Measurements from ENCODE around the gene TKTL2.

Gene TKTL2, protein sequence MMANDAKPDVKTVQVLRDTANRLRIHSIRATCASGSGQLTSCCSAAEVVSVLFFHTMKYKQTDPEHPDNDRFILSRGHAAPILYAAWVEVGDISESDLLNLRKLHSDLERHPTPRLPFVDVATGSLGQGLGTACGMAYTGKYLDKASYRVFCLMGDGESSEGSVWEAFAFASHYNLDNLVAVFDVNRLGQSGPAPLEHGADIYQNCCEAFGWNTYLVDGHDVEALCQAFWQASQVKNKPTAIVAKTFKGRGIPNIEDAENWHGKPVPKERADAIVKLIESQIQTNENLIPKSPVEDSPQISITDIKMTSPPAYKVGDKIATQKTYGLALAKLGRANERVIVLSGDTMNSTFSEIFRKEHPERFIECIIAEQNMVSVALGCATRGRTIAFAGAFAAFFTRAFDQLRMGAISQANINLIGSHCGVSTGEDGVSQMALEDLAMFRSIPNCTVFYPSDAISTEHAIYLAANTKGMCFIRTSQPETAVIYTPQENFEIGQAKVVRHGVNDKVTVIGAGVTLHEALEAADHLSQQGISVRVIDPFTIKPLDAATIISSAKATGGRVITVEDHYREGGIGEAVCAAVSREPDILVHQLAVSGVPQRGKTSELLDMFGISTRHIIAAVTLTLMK

DNA sequence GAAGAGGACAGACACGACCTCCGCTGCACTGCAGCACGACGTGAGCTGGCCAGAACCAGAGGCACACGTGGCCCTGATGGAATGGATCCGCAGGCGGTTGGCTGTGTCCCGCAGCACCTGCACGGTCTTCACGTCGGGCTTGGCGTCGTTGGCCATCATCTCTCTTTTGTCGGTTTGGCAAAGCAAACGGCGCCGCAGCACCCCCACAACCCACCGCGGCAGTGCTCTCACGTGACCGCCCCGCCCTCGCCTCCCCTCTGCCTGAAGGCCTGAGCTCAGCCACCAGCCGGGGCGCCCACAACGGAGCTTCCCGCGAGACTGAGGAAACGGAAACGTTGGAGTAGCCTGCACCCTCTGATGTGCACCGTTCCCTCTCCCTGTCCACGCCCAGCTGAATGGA, at the start of gene TKTL2:
TKTL2 (minus strand) TSS at position 179 of the 400 bp plus-strand sequence; CDS start at position 159, 20 bp downstream.
- no peak for DNase-seq

DNA sequence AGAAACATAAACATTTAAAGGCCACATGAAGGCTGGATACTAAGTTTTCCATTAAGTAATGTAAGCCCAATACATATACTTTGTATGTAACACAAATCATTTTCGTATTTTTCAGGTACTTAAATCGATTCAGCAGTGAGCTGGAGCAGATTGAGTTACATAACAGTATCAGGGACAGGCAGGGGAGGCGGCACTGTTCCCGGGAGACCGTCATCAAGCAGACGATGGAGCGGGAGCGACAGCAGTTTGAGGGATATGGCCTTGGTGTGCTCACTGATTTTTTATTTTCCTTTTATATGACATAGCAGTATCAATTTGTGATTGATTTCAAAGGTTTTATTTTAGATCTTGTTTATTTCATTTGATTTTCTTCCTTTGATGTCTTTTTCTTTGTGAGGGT, 41.6 kb upstream of the TKTL2 start:
- DNase-seq: no peak

DNA sequence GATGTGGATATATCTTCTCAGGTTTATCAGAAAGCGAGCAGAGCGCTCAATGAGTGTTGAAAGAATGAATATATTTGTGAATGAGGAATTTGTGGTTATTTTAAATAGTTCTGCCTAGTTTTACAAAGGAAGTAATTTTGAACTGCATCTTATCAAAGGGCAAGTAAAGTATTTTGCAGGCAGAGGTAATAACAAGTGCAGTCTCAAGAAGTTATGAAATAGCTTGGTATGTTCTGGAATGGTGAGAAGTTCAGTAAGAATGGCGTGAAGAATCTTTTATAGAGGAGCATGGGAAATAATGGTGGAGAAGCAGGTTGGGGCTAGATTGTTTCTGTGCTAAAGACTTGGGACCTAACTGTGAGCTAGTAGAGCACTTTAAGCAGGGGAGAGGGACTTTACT, 31.8 kb upstream of the TKTL2 start:
- no peak for DNase-seq

DNA sequence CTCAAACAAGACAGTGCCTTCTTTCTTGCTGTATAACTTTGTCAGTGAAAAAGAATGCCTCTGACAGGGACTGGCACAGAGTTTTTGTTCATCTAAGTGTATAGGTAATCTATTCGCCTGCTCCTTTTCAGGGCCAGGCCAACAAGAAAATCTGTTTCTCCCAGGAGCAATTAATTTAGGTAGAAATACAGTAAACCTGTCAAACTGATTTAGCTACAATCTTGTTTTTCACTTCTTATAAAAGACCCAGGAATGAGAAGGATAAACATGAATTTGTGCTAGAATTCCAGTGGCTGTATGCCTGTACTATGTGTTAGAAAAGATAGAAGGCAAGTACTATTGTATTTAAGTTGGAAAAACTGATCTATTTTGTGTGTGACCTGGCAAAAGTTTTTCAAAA, 27.0 kb upstream of the TKTL2 start:
- no peak for DNase-seq

DNA sequence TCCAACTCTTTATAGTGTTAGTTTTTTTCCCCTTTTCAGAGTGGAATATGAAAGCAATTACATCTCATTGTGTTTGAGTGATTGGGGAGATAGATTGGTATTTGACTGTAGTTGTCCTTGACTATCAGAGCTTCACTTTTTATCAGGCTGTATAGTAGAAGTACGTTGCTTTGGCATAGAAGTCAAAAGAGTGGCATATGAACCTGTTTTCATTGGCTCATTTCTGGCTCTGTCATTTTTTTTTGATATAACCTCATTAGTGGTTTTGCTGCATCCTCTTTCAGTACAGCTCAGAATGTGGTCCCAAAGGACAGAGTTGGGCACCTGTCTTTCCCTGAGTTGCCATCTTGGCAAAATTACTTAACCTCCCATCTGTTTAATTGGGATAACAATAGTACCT, 22.3 kb upstream of the TKTL2 start:
- DNase-seq: no peak

DNA sequence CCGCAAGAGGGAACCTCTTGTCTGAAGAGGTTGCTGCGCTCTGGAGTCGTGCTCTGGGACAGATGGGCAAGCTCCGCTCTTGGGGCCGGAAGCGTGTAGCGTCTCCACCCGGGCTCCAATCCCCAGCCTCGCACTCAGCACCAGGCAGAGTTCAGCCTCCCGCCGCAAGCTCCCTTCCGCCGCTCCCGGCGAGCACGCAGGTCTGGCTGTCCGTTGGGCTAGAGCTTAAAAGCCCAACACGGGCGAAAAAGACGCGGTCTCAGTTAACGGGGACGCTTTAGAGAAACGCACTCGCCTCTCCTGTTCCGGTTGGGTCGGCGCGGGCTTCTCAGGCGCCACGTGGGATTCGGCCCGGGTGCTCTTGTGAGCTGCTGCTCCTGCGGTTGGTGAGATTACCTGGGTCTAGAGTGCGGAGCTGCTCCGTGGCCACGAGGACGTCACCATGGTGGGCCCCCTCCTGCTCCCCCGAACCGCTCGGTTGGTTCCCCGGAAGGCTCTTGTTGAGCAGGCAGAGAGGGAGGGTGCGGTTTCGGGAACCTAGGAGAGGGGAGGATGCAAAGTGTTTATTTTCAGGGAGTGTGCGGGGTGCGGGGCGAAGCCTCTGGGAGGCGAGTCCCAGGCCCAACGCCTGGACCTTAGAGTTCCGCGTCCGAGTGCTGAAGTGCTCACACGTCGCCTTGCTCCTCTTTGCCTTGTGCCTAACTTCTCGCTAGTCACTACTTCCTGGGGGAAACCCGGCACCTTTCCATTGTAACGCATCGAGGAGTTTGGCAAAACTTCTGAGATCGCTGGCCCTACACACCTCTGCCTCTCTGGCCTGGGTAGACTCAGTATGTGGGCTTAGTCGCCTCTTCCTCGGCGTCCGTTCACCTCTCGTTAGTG, 21.0 kb upstream of the TKTL2 start, which contains the start of gene TMA16:
TMA16 (plus strand) TSS at position 331 of the 882 bp plus-strand sequence; CDS start at position 443, 112 bp downstream.
- peak; percentile 71 for DNase-seq

DNA sequence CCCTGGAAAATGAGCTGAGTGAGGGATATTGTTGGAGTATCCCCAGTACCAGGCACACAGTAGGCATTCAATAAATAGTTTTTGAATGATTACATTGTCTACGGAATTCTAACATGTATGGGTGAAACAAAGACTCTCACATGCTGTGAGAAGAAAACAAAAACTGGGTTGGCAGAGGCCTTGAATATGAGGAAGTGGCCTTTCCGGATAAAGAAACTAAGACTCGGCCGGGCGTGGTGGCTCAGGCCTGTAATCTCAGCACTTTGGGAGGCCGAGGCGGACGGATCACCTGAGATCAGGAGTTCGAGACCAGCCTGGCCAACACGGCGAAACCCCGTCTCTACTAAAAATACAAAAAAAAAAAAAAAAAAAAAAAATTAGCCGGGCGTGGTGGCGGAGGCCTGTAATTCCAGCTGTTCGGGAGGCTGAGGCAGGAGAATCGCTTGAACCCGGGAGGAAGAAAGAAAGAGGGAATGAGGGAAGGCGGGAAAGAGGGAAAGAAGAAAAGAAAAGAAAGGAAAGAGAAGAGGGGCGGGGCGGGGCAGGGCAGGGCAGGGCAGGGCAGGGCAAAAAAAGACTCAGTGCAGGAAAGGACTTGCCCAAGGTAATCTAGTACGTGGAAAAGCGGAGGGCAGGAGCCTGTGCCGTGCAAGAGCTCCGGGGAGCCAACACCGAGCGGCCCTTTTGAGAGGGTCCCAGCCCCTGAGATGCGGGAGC, 20.2 kb upstream of the TKTL2 start:
- DNase-seq: no peak

DNA sequence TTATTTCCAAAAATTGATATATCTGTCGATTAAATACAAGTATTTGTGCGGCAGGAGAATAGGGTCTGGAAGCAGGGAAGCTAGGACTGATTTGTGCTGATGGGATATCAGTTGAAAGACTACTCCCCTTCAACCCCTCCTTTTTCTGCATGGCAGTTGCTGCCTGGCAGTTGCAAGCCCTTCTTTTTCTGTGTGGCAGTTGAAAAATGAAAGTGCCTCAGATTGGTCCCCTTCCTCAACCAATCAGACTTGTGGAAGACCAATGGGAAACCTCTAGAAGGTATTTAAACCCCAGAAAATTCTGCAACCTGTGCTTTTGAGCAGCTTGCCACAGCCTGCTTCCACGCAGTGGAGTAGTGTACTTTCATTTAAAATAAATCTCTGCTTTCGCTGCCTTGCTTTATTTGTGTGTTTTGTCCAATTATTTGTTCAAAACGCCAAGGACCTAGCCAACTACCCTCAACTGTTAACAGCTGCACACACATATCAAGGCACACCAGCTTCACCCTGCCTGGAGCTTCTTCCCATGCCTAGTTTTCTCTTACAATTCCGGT, 19.5 kb upstream of the TKTL2 start:
- DNase-seq: no peak

DNA sequence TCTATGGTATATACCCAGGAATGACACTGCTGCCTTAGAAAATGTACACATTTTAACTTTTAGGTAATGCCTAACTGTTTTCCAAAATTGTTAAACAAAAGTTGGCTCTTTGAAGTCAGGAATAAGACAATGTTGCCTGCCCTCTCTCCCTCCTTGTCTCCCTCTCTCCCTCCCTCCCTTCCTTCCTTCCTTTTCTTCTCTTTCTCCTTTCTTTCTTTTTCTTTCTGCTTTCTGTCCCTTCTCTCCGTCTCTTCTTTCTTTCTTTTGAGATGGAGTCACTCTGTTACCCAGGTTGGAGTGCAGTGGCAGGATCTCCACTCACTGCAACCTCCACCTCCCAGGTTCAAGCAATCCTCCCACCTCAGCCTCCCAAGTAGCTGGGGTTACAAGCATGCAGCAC, 16.4 kb upstream of the TKTL2 start:
- no peak for DNase-seq

DNA sequence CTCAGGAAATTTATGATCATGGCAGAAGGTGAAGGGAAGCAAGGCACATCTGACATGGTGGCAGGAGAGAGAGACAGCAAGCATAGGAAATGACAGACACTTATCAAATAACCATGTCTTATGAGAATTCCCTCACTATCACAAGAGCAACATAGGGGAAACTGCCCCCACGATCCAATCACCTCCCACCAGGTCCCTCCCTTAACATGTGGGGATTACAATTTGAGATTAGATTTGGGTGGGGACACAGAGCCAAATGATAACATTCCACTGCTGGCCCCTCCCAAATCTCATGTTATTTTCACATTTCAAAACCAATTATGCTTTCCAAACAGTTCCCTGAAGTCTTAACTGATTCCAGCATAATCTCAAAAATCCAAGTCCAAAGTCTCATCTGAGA, 12.8 kb upstream of the TKTL2 start:
- DNase-seq: no peak

DNA sequence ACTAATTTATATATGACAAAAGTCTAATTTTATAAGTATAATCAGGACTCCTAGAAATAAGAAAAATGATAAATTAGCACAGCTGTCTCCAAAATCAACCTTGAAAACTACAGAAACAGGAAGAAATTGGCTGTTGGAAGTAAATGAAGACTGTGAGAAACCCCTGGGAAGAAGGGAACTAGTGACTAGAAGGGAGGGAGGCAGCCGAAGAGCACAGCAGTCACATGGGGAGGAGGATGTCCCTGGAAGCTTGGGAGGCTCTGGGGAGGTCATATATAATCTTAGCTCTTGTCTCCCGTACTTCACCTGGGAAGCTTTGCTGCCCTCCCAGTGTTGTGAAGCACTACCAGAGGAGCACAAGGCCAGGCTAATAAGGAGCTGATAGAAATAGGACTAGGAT, 12.0 kb upstream of the TKTL2 start:
- DNase-seq: no peak

DNA sequence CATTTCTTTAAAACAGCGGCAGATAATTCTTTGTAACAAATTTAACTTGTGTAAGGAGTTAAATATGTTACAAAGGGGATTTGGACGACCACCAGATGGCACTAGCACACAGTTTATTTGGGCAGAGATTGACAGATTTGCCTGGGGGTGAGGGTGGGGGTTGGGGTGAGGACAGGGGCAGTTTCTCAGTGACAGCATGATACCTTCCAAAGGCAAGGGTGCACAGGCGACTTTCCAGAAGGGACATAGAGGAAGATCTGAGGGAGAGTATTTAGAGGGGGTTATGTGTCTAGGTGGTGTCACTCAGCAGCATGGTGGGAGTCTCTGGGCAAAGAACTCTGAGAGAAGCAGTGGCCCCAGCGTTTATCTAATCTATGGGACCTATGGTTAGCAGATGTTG, 11.4 kb upstream of the TKTL2 start:
- DNase-seq: no peak

DNA sequence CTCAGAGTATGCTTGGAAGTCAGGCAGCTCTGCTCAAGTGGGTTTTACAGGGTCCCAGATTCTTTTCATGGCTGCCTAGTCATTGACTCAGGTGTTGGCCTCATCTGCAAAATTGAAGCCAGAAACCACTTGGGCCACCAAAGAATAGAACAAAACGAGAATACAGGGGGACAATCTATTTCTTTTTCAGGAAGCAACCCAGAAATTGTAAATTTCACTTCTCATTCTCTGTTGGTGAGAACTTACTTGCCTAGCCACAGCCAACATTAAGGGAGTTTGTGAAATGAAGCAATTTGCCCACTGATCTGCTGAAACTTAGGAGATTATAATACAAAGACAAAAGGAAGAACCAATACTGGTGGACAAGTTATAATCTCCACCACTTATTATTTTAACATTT, 8.6 kb upstream of the TKTL2 start:
- no peak for DNase-seq

DNA sequence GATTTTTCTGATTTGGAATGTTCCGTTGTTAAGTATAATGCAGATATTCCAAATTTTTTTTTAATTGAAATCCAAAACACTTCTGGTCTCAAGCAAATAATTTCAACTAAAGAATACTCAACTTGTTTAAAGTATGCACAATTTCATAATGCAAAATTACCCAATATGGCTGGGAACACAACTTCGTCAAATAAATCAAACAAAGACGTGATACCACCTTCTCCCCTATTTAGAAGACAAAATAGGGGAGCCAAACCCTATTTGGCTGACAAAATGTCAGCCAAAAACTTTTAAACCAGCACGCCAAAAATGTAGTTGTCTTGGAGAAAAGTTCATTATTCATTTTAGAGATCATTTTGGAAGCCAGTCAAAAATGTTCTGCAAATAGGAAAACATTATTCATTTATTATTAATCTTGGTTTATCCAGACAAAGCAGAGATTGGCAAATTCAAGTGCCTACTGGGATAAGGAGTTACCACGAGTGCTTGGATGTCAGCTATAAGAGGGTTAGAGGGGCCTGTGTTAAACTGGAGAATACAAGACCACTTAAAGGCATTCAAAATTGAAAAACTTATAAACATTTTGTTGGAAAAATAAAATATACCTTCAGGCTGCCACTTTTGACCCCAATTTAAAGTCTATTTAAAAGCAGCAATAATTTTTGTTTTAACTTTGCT, 3.3 kb upstream of the TKTL2 start:
- DNase-seq: no peak

DNA sequence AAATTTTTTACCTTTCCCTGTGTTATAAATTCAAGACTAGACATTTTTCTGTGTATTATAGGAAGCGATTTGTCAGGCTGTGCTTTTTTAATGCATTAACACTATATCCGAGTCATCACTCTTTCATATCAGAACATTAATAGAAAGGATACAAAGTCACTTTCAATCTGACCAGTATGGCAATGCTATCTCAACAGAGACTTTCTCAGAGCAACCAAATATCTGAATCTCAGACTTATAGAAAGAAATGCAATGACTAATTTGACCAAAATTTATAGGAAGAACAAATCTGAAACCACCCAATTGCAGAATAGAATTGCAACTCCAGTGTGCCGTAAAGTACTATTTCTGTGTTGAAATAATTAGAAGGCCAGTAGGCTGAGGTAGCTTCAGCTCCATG, 473 bp upstream of the TKTL2 start:
- no peak for DNase-seq

DNA sequence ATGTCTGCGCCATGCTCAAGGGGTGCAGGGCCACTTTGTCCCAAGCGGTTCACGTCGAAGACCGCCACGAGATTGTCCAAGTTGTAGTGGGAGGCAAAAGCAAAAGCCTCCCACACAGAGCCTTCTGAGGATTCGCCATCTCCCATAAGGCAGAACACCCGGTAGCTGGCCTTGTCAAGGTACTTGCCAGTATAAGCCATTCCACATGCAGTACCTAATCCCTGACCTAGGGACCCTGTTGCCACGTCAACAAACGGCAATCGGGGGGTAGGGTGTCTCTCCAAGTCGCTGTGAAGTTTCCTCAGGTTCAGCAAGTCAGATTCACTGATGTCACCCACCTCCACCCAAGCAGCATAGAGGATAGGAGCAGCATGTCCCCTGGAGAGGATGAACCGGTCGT, 424 bp downstream of the TKTL2 start:
- DNase-seq: no peak

DNA sequence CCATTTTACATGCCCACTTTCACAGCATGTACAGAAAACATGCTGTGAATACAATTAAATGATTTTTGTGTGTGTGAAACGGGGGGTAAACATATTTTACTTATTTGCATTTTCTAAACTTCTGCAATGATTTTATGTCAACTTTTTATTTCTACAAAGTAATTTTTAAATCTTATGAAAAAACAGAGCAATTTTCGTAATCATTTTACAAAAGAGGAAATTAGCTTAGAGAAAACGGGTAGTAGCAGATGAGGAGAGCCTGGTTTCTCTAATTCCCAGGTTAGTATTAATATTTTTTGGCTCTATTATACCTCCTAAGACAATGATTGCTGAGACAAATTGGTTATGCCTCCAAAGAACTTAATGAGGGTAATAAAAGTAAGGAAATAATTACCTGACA, 3.2 kb downstream of the TKTL2 start:
- DNase-seq: no peak

DNA sequence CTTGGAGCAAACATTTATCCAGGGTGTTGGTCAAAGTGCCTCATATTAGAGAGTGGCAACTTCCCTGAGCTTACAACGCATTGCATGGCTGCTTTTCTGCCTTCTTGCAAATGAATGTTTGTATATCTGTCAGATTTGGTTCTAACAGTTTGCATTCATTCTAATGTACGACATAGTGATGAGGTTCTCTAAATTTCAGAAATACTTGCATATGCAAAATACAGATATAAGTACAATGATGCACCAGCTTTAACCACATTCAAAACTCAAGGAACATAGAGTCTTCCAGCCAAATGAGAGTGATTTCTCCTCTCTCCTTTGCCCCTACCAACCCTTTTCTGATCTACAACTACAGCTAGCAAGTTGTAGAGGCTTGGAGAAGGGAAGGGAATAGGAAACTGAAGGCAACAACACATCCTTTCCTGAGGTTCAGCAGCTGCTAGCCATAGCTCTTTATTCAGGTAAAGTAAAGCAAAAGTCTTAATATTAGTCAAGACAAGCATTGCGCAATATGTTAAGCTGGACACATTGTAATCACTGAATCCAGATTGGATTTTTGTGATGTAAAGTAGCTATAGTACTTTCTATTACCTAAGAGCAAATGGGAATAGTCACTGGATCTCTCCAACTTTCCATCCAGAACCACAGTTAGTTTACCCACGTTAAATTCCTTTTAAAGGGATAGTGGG, 6.3 kb downstream of the TKTL2 start:
- DNase-seq: no peak

DNA sequence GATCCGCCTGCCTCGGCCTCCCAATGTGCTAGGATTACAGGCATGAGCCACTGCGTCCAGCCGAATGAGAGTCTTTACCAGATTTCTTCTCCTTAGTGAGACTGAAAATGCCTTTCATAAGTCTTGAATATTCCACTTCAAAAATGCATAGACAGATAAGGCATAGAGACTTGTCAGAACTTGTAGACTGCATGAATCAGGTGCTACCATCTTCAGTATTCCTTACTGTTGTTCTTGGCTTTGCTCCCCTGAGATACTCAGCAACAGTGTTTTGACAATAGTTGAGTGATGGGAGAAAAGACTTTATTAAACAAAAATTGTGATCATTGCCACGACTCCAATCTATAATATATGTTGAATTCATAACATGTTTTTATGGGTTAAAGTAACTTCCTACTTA, 11.0 kb downstream of the TKTL2 start:
- DNase-seq: no peak

DNA sequence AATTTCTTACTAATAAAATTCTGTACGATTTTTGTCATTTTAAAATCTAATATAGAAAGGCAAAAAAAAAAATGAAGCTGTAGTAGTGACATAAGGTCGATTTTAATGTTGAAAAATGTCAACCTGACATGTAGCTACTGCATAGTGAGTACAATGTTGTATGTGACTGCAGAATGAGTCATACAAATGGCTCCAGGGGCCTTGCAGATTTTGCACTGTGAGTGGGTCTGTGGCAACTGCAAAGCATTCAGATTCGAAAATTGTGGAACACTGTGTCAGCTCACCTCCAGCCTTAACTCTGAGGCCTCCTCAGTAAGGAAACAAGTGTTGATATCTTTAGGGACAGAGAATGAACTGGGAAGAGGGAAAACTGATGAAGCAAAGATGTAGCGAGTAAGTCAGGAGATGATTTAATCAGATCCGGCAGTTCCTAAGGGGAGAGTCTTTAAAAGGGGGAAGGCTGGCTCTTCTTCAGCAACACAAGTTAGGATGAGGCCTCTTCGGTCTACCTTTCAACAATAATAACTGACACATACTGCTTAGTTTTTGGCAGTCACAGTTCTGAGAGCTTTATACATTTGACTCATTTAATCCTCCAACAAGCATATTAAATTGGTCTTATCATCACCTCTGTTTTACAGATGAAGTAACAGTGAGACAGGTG, 24.9 kb downstream of the TKTL2 start:
- no peak for DNase-seq

DNA sequence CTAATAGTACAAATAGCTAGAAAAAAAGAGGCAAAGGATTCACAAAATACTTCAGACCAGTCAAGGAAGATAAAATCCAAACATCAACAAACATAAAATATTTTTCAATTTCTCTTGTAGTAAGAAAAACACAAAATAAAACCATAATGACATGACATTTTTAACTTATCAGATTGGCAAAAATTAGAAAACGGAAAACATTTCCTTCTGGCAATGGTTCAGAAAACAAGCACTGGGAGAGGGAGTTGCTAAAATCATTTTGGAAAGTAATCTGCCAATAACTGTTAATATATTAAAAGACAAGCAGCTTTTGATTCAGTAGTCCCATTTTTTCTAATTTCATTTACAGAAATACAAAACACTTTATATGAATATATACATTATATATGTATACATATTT, 26.1 kb downstream of the TKTL2 start:
- no peak for DNase-seq
